Neural cell (in vitro differentiated cells): Measurements from ENCODE around the gene MEIS1. TPM values are rescaled to one million over a fixed set of nuclear protein-coding genes. Genes with fewer than 3 reads are reported as not detected.

ENCODE experiments used
- H2AFZ ChIP-seq: fragments of 200-600, 300-800 bp; sonication (generic), shearing (Covaris generic); 2 replicates; pipeline ENCODE4 v1.6.0; 2014; ENCODE audit warnings: low read depth, mild to moderate bottlenecking, antibody characterized with exemption, low read length, moderate library complexity
- H3F3A ChIP-seq: fragments of 200-600 bp; shearing (Covaris generic); 2 replicates; pipeline ENCODE4 v1.6.1; 2016; ENCODE audit warnings: mild to moderate bottlenecking, moderate library complexity, mixed read lengths, antibody characterized with exemption, low read length; ENCODE audit not compliant: insufficient read depth, poor library complexity, severe bottlenecking
- H3K27ac ChIP-seq: fragments of 200-600, 300-800 bp; sonication (generic), shearing (Covaris generic); 2 replicates; pipeline ENCODE4 v1.5.1; 2014; ENCODE audit warnings: mild to moderate bottlenecking, low read length, moderate library complexity
- H3K27me3 ChIP-seq: fragments of 300-800, 200-600 bp; sonication (generic), shearing (Covaris generic); 2 replicates; pipeline ENCODE4 v1.6.0; 2014; ENCODE audit warnings: mild to moderate bottlenecking, low read depth, low read length, moderate library complexity; ENCODE audit not compliant: insufficient read depth
- H3K36me3 ChIP-seq: fragments of 300-800, 200-600 bp; sonication (generic), shearing (Covaris generic); 2 replicates; pipeline ENCODE4 v1.5.1; 2014; ENCODE audit warnings: mild to moderate bottlenecking, antibody characterized with exemption, low read length, moderate library complexity; ENCODE audit not compliant: insufficient read depth
- H3K4me2 ChIP-seq: fragments of 300-800, 200-600 bp; sonication (generic), shearing (Covaris generic); 2 replicates; pipeline ENCODE4 v1.6.0; 2014; ENCODE audit warnings: mild to moderate bottlenecking, low read length
- H3K4me3 ChIP-seq: fragments of 300-800, 200-600 bp; sonication (generic), shearing (Covaris generic); 2 replicates; pipeline ENCODE4 v1.5.1; 2014; ENCODE audit warnings: mild to moderate bottlenecking, low read length, moderate library complexity
- H3K79me2 ChIP-seq: fragments of 200-600 bp; shearing (Covaris generic); replicated peaks from 2 replicates; pipeline ENCODE4 v1.6.0; 2014; ENCODE audit warnings: mild to moderate bottlenecking, low read length, moderate library complexity; ENCODE audit not compliant: insufficient read depth
- H3K9ac ChIP-seq: fragments of 300-800, 200-600 bp; sonication (generic), shearing (Covaris generic); 2 replicates; pipeline ENCODE4 v1.6.1; 2016; ENCODE audit warnings: mild to moderate bottlenecking, low read length, mixed read lengths
- H3K9me2 ChIP-seq: fragments of 200-600 bp; shearing (Covaris generic); 2 replicates; pipeline ENCODE4 v1.6.1; 2016; ENCODE audit warnings: mild to moderate bottlenecking, low read length, mixed read lengths; ENCODE audit not compliant: insufficient read depth
- H3K9me3 ChIP-seq: fragments of 200-600, 300-800 bp; sonication (generic), shearing (Covaris generic); 2 replicates; pipeline ENCODE4 v1.6.1; 2016; ENCODE audit warnings: mild to moderate bottlenecking, mixed run types, low read length, moderate library complexity, mixed read lengths
- H4K20me1 ChIP-seq: fragments of 200-600 bp; shearing (Covaris generic); 2 replicates; pipeline ENCODE4 v1.6.1; 2016; ENCODE audit warnings: mild to moderate bottlenecking, mixed run types; ENCODE audit not compliant: insufficient read depth
- EP300 ChIP-seq: fragments of 450-650 bp; conservative IDR thresholded peaks from 2 replicates; pipeline ENCODE4 v1.6.1; 2014; ENCODE audit warnings: antibody characterized with exemption, mild to moderate bottlenecking, moderate library complexity; ENCODE audit not compliant: poor library complexity, severe bottlenecking
- EZH2 ChIP-seq: fragments of 200-600, 300-800 bp; shearing (Covaris generic), sonication (generic); IDR thresholded peaks from 2 replicates; pipeline ENCODE4 v1.6.1; 2014; ENCODE audit warnings: antibody characterized with exemption, low read length, borderline replicate concordance, mild to moderate bottlenecking; ENCODE audit not compliant: insufficient read depth, poor library complexity, severe bottlenecking
- MXI1 ChIP-seq: fragments of 450-650 bp; conservative IDR thresholded peaks from 2 replicates; pipeline ENCODE4 v1.6.1; 2014; ENCODE audit warnings: antibody characterized with exemption, mild to moderate bottlenecking; ENCODE audit not compliant: poor library complexity, severe bottlenecking
- POLR2AphosphoS5 ChIP-seq: IDR thresholded peaks from 2 replicates; pipeline ENCODE4 v1.6.1; 2012
- RAD21 ChIP-seq: fragments of 450-650 bp; conservative IDR thresholded peaks from 2 replicates; pipeline ENCODE4 v1.6.1; 2014; ENCODE audit warnings: antibody characterized with exemption, mild to moderate bottlenecking, moderate library complexity
- SMC3 ChIP-seq: fragments of 450-650 bp; conservative IDR thresholded peaks from 2 replicates; pipeline ENCODE4 v1.6.1; 2014; ENCODE audit warnings: antibody characterized with exemption, mild to moderate bottlenecking, moderate library complexity; ENCODE audit not compliant: poor library complexity
- TAF1 ChIP-seq: IDR thresholded peaks from 2 replicates; pipeline ENCODE4 v1.6.1; 2012; ENCODE audit warnings: low read depth
- polyA plus RNA-seq: library from polyadenylated mRNA; depleted of rRNA; stranded (reverse); fragments of >200 nt; gene quantifications from 2 replicates; pipeline ENCODE4 v1.2.3, GENCODE V29; 2014
- TF ChIP-seq, protein P1 (sequence below): IDR thresholded peaks from 2 replicates; pipeline ENCODE4 v1.6.1; 2012; ENCODE audit warnings: borderline replicate concordance
- TF ChIP-seq, protein P2 (sequence below): fragments of 450-650 bp; IDR thresholded peaks from 2 replicates; pipeline ENCODE4 v1.5.1; 2014; ENCODE audit warnings: antibody characterized with exemption, mild to moderate bottlenecking, moderate library complexity; ENCODE audit not compliant: poor library complexity, severe bottlenecking

Gene MEIS1
- polyA plus RNA-seq, 1 donor from 2014 or later = 46.5 TPM

DNA sequence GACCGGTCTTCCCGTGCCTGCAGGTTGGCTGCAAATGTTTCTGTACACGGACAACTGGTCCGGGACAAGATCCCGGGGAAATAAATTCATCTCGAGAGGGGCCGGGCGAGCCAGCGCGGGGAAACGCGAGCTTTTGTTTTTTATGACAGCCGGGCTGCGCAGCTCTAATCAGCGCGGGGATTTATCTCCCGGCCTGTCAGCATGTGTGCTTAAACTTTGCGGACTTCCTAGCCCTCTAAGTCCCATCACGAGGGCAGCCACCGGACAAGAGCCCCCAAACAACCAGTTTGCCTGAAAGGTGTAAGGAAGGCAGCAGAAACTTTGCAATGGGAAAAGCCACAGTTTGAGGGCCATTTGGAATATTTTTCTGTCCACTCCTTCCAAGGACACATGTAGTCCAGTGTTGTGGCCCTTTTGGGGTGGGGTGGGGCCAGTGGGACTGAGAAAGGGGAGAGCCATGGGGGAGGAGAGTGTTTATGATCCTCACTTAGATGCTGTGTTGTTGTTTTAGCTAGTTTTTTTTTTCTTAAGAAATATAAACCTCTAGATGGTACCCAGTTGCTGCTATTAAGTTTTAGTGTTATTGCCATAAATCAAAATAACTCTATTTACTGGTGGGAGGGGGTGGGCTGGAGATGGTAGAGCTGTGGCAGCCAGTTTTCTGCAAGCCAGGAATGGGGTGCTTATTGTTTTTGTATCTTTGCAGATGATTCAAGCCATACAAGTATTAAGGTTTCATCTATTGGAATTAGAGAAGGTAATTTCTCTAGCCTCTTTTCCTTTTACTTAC is 6.0 kb downstream of the MEIS1 start:
- H2AFZ ChIP-seq = no peak overlapping the region
- H3K4me2 ChIP-seq = peak overlapping the region; percentile 11
- no peak overlapping the region for H3K27ac ChIP-seq
- H3K27me3 ChIP-seq = peaks cover 17% of the 10 kb centered on the region
- TF ChIP-seq, protein P1, sequence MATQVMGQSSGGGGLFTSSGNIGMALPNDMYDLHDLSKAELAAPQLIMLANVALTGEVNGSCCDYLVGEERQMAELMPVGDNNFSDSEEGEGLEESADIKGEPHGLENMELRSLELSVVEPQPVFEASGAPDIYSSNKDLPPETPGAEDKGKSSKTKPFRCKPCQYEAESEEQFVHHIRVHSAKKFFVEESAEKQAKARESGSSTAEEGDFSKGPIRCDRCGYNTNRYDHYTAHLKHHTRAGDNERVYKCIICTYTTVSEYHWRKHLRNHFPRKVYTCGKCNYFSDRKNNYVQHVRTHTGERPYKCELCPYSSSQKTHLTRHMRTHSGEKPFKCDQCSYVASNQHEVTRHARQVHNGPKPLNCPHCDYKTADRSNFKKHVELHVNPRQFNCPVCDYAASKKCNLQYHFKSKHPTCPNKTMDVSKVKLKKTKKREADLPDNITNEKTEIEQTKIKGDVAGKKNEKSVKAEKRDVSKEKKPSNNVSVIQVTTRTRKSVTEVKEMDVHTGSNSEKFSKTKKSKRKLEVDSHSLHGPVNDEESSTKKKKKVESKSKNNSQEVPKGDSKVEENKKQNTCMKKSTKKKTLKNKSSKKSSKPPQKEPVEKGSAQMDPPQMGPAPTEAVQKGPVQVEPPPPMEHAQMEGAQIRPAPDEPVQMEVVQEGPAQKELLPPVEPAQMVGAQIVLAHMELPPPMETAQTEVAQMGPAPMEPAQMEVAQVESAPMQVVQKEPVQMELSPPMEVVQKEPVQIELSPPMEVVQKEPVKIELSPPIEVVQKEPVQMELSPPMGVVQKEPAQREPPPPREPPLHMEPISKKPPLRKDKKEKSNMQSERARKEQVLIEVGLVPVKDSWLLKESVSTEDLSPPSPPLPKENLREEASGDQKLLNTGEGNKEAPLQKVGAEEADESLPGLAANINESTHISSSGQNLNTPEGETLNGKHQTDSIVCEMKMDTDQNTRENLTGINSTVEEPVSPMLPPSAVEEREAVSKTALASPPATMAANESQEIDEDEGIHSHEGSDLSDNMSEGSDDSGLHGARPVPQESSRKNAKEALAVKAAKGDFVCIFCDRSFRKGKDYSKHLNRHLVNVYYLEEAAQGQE = no peak
- TF ChIP-seq EZH2 (no peak), SMC3 (no peak), EP300 (no peak), MXI1 (no peak)
- H4K20me1 ChIP-seq = no peaks in the 10 kb centered on the region
- peak overlapping the region; percentile 86 for H3K4me3 ChIP-seq
- H3K36me3 ChIP-seq = no peaks in the 10 kb centered on the region
- H3K9me2 ChIP-seq = no peaks in the 10 kb centered on the region
- peaks cover under 1% of the 10 kb centered on the region for H3F3A ChIP-seq
- no peaks in the 10 kb centered on the region for H3K9me3 ChIP-seq
- H3K79me2 ChIP-seq = peaks cover 99% of the 10 kb centered on the region
- H3K9ac ChIP-seq = peak overlapping the region; percentile 96

DNA sequence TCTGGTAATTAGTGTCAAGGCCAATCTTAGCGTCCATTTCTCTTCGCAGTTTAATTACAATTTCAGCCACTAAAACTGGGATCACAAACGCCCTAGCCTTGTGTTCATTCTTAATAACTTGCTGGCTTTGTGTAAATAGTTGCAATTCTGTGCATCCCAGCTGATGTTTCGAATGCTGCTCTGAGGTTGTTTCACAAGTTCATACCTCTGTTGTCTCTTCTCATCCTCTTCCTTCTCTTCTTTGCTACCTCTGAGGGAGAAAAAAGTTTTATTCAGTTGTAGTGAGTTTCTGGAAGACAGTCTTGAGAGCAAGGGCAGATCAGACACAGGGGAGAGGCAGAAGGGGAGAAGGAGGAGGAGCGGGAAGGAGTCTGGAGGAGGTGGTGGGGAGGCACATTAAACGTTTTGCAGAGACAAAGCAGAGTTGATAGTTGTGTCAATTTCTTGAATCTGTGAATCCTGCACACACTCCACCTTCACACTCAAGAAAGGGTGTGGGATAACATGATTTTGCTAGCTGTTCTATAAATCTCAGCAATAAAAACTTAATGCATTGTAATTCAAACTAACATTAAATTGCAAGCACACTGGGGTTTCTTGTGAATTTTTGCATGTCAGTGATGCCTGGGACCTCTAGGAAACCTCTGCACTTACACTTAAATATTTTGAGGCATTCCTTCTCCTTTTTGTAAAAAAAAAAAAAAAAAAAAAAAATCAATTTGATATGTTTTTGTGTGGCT is 6.8 kb downstream of the MEIS1 start:
- H3F3A ChIP-seq = no peaks in the 10 kb centered on the region
- no peaks in the 10 kb centered on the region for H4K20me1 ChIP-seq
- H3K36me3 ChIP-seq = no peaks in the 10 kb centered on the region
- H3K27me3 ChIP-seq = peaks cover 17% of the 10 kb centered on the region
- H3K4me2 ChIP-seq = no peak overlapping the region
- H3K27ac ChIP-seq = no peak overlapping the region
- H3K79me2 ChIP-seq = peaks cover 92% of the 10 kb centered on the region
- H3K9me3 ChIP-seq = no peaks in the 10 kb centered on the region
- H3K4me3 ChIP-seq = peak overlapping the region; percentile 86
- H3K9ac ChIP-seq = peak overlapping the region; percentile 96
- H2AFZ ChIP-seq = no peak overlapping the region
- TF ChIP-seq, protein P1 = no peak
- TF ChIP-seq MXI1 (no peak), POLR2AphosphoS5 (no peak), EP300 (no peak), TAF1 (no peak), EZH2 (no peak), RAD21 (no peak), SMC3 (no peak)
- TF ChIP-seq, protein P2, sequence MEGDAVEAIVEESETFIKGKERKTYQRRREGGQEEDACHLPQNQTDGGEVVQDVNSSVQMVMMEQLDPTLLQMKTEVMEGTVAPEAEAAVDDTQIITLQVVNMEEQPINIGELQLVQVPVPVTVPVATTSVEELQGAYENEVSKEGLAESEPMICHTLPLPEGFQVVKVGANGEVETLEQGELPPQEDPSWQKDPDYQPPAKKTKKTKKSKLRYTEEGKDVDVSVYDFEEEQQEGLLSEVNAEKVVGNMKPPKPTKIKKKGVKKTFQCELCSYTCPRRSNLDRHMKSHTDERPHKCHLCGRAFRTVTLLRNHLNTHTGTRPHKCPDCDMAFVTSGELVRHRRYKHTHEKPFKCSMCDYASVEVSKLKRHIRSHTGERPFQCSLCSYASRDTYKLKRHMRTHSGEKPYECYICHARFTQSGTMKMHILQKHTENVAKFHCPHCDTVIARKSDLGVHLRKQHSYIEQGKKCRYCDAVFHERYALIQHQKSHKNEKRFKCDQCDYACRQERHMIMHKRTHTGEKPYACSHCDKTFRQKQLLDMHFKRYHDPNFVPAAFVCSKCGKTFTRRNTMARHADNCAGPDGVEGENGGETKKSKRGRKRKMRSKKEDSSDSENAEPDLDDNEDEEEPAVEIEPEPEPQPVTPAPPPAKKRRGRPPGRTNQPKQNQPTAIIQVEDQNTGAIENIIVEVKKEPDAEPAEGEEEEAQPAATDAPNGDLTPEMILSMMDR = no peak
- no peaks in the 10 kb centered on the region for H3K9me2 ChIP-seq
